Hematopoietic multipotent progenitor cell (in vitro differentiated cells): ENCODE data around the gene CIDEA. TPM values are rescaled to one million over a fixed set of nuclear protein-coding genes. Genes with fewer than 3 reads are reported as not detected.

Experiments used
- DNase-seq, 3 donors: peaks; one replicate each; pipeline ENCODE4 v3.0.0-alpha.2; 2011 to 2015; ENCODE audit warnings: low read depth in 2 of 3, low spot score in 2 of 3
- small RNA-seq: library from RNA; depleted of rRNA; stranded (forward); fragments of <200 nt; gene quantifications from one replicate; pipeline ENCODE3, GENCODE V24; 2012
- total RNA-seq: library from RNA; depleted of rRNA; stranded (reverse); fragments of >200 nt; gene quantifications from one replicate; pipeline ENCODE4 v1.2.3, GENCODE V29; 2012

Gene CIDEA
- total RNA-seq, 1 donor, result not detected

- DNase-seq, result no peak
These were observed 60.6 kb downstream of the CIDEA start for GRCh38 chr18:12314591-12315305.

- no peak for DNase-seq
These were observed 61.3 kb downstream of the CIDEA start for GRCh38 chr18:12315490-12315889.

- DNase-seq, result no peak
These were observed 61.8 kb downstream of the CIDEA start for GRCh38 chr18:12315911-12316310.

GRCh38 chr18:12317664-12318333 is 63.6 kb downstream of the CIDEA start:
- peak in 2 of 3 donors; percentile 72 to 89 for DNase-seq

- DNase-seq, result no peak
These were observed 64.2 kb downstream of the CIDEA start for GRCh38 chr18:12318334-12318697.

GRCh38 chr18:12318857-12319256 is 64.7 kb downstream of the CIDEA start:
- DNase-seq, result no peak

- no peak for DNase-seq
These were observed 67.2 kb downstream of the CIDEA start for GRCh38 chr18:12321333-12321732.

- no peak for DNase-seq
These were observed 71.0 kb downstream of the CIDEA start for GRCh38 chr18:12324991-12325725.

- no peak for DNase-seq
These were observed 71.6 kb downstream of the CIDEA start for GRCh38 chr18:12325726-12326245.

- no peak for DNase-seq
These were observed 72.7 kb downstream of the CIDEA start for GRCh38 chr18:12326711-12327460.

Small RNA genes within 50 kb of the gene (small RNA-seq; reads per million reads assigned to genes)
- not detected for gene RNU6-170P

Other genes with a start within 250 kb of the CIDEA start
- gene ANKRD62, start 160.5 kb upstream of the CIDEA start, total RNA-seq, result not detected
- gene TUBB6, start 53.9 kb downstream of the CIDEA start, total RNA-seq, result 164 TPM
- gene AFG3L2, start 122.9 kb downstream of the CIDEA start, total RNA-seq, result 19.1 TPM
- 4.0 TPM for gene PRELID3A, start 153.6 kb downstream of the CIDEA start, total RNA-seq